NCI-H2107 treated with DMSO at 0.1 percent for 48 hours (cell line): ENCODE data around the gene NT5DC3.

Source experiments
- DNase-seq: peaks from one replicate; lab custom pipeline; 2025; ENCODE audit not compliant: unreplicated experiment; lab: John Stamatoyannopoulos, UW

Gene NT5DC3

GRCh38 chr12:103785243-103786031 lies 55.6 kb downstream of the NT5DC3 start:
- no peak for DNase-seq

GRCh38 chr12:103783744-103784664 lies 57.0 kb downstream of the NT5DC3 start:
- no peak for DNase-seq

GRCh38 chr12:103782399-103782798 lies 58.6 kb downstream of the NT5DC3 start:
- DNase-seq, result no peak

- DNase-seq, result no peak
Measured at GRCh38 chr12:103780992-103781391, 60.0 kb downstream of the NT5DC3 start.

DNA sequence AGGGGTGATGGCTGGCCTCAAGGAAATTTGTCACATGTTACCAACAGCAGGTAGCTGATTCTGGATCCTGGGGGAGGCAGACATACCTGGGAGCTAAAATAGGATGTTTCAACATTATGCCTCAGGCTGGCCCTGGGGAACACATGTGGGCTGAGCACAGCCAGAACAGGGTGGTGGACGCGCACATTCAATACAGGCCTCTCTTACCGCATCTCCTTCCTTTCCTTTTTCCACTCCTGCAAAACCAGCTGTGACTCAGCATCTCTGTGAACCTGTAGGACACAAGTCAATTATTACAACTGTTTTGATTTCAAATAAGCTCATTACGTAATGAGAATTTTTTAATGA lies 61.0 kb downstream of the NT5DC3 start:
- DNase-seq, result no peak

GRCh38 chr12:103779410-103780092 lies 61.5 kb downstream of the NT5DC3 start:
- DNase-seq, result peak; percentile 62

- DNase-seq, result no peak
Measured at GRCh38 chr12:103778781-103779180, 62.3 kb downstream of the NT5DC3 start.

- no peak for DNase-seq
Measured at GRCh38 chr12:103774977-103775560, 66.0 kb downstream of the NT5DC3 start.

DNA sequence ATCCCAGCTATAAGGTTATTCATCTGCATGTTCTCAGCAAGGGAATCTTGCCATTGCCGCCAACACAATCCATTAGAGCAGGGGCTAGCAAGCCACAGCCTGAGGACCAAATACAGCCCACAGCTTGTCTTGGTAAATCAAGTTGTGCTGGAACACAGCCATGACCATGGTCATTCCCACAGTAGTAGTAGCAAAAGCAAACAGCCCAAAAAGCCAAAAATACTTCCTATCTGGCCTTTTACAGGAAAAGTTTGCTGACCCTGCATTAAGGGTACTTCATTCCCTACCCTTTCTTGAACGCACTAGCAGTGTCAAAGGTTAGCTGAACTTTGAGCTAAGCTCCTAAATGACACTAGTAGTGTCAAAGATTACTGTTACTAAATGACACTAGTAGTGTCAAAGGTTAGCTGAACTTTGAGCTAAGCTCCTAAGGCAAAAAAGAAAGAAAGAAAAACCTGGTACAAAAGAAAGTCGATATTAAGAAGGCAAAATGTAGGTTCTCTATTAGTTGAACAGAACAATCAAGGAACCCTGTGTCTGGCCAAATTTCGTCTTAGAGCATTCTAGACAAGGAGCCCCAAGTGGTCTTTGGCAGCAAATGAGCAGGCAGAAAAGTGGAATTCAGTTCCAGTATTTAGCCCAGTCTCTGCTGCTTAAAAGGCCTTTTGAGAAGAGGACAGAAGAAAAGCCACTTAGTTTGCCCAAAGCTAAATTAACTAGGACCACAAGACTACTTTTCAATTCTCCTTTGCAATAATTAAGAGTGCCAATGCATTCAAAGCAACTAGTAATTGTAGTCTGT lies 67.7 kb downstream of the NT5DC3 start:
- DNase-seq, result no peak

DNA sequence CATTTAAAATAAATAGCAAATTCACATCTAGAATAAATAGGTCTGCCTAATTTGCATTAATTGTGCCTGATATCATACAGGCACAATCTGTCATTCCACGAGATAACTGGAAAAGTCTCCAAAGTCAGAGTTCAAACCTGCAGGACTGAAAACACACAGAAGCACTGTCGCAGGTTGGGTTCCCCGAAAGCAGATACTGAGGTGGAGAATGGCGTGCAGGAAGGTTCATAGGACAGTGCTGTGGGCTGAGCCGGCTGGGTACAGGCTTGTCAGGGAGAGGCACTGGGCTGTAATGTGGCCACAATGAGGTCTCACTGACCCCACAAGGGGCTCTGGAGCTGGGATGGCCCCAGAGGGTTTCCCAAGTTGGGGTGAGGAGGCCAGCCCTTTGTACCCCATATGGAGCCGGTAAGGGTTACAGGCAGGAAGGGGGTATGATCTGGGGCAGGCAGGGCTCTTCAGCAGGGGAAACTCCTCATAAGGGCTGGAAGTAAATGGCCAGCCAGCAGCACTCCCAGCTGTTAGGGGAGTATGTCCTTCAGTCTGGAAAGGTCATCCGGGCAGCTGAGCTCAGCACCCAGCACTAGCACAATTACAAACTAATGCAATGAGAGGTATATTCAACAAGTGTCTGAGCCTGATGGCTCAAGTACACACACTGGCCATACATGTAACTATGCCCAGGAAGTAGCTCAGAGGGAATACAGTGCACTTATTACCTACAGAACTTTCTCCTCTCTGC lies 68.5 kb downstream of the NT5DC3 start:
- no peak for DNase-seq

- peak; percentile 20 for DNase-seq
Measured at GRCh38 chr12:103771466-103771865, 69.6 kb downstream of the NT5DC3 start.

DNA sequence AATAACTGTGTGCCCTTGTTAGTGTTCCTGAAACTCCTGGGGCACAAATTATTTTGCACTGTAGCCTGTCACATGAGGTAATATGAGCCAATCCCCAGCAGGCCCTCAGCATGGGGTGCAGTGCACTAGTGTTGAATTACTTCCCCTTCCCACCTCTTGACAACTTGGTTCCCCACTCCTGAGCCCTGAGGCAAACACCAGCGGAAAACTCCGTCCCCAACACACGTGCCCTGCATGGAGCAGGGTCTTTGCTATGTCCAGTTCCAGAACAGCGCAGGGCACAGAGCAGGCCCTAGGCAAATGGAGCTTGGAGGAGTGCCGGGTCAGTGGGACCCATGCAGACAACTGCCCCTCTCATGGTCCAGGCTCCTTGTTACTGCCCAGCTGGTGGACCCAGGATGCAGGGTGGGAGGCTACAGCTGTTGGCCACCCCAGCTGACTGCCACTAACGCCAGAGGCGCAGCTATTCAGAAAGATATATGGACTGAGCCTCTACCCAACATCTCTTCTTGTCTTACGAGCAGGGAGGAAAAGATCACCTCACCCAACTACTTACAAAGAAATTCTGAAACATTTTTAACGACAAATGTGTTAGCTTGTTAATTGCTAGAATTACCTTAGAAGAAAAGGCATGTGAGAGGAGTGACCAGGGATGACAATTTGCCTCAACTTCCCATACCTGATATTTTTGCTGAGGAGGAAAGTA lies 71.6 kb downstream of the NT5DC3 start:
- DNase-seq, result peak; percentile 78

DNA sequence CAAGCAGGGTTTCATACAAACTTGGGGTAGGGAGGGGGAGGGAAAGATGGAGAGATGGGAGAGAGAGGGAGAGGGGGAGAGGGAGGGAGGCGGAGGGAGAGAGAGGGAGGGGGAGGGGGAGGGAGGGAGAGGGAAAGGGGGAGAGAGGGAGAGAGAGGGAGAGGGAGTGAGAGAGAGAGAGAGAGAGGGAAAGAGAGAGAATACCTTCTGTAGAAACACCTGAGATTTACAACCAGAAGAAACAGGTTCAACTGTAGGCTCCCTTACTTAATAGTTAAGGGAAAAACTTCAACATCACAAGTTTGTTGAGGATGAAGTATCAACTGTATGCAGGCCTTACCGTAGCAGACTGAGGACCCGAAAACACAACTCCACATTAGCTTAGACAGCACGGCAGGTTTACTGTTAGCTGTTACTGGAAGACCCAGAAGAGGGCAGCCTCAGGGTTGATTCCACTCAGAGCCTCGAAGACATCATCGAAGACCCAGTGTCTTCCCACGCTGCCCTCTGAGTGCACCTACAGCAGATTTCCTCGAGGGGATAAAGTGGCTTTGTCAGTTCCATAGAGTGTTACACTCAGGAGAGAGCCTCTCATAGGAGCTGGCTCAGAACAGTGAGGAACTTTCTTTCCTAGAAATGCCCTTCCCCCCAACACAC lies 72.4 kb downstream of the NT5DC3 start:
- DNase-seq, result peak; percentile 63

GRCh38 chr12:103766028-103766427 lies 75.0 kb downstream of the NT5DC3 start:
- DNase-seq, result no peak

- no peak for DNase-seq
Measured at GRCh38 chr12:103765322-103765721, 75.7 kb downstream of the NT5DC3 start.

DNA sequence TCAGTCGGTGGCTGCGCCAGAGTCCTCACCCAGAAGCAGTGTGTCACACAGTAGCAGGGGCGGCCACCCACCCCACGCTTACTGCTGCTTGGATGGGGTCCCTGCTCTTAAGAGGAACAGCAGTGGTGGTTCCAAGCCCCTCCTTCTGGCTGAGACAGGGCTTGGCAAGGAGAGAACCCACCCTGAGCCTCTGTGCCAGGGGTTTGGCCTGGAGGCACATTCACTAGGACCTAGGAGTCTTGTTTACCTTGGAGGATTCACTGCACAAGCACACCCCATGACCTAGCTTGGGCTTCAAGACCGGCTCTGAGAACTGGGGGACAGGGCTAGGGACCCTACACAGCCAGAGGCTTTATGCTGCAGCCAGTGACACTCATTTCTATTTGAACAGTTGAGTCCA lies 78.6 kb downstream of the NT5DC3 start:
- no peak for DNase-seq

GRCh38 chr12:103758310-103759089 lies 82.5 kb downstream of the NT5DC3 start:
- DNase-seq, result peak; percentile 8

- no peak for DNase-seq
Measured at GRCh38 chr12:103757248-103757647, 83.8 kb downstream of the NT5DC3 start.
